ENCODE measurements around the gene C3orf80. TPM values are rescaled to one million over a fixed set of nuclear protein-coding genes. Genes with fewer than 3 reads are reported as not detected.
"Not testable (repeated sequence)": the region's sequence is repeated elsewhere in the genome, so short reads cannot be mapped to it uniquely, and the experiment has no call there.

The C3orf80 gene
- total RNA-seq, result not detected in 2 replicates

- no peak for TF ChIP-seq CTCF (IDR thresholded peaks at IDR 0.05)
- no peaks in the 10 kb centered on the region for H3K9me3 Mint-ChIP-seq
- peaks cover 21% of the 10 kb centered on the region for H3K4me1 Mint-ChIP-seq
- peak within 1 kb of the TSS; percentile 71 for H3K4me3 Mint-ChIP-seq
- H3K27me3 Mint-ChIP-seq, result peaks cover 37% of the 10 kb centered on the region
- H3K27ac Mint-ChIP-seq, result no peak within 1 kb of the TSS
- intact Hi-C loops (cut with micrococcal nuclease), result loop anchor here (1.0 to 5.0 kb wide), 4 partner anchors 173 to 458 kb away; partner anchors contain the start of genes IFT80, IL12A and SMC4
- ATAC-seq (ENCODE audit: low read depth), result peak; percentile 78
- CTCF ChIA-PET, result interaction anchor here (1.0 to 1.1 kb wide), 2 partner anchors 193 to 341 kb away, joined by 3 read pairs; no protein-coding TSS in a partner anchor
- no peaks in the 10 kb centered on the region for H3K36me3 Mint-ChIP-seq (ENCODE audit: low read depth)
- POLR2A ChIA-PET, result no interaction called here
- peak; percentile 41 for DNase-seq
Measured at GRCh38 chr3:160225176-160226025, at the start of gene C3orf80. C3orf80 (plus strand) TSS chr3:160225422; CDS start chr3:160225636, 214 bp downstream.

- no peak overlapping the region for H3K4me3 Mint-ChIP-seq
- TF ChIP-seq CTCF (IDR thresholded peaks at IDR 0.05), result no peak
- ATAC-seq (ENCODE audit: low read depth) (no peak), DNase-seq (no peak)
- CTCF ChIA-PET, result no interaction called here
- no peaks in the 10 kb centered on the region for H3K36me3 Mint-ChIP-seq (ENCODE audit: low read depth)
- POLR2A ChIA-PET, result no interaction called here
- no peak overlapping the region for H3K27ac Mint-ChIP-seq
- H3K9me3 Mint-ChIP-seq, result peaks cover 3% of the 10 kb centered on the region
- intact Hi-C loops (cut with micrococcal nuclease), result no loop called here
- H3K4me1 Mint-ChIP-seq, result no peaks in the 10 kb centered on the region
- peaks cover 8% of the 10 kb centered on the region for H3K27me3 Mint-ChIP-seq
Measured at GRCh38 chr3:160176923-160177322, 48.3 kb upstream of the C3orf80 start.

- ATAC-seq (ENCODE audit: low read depth); intact Hi-C loops (cut with micrococcal nuclease); H3K27me3 Mint-ChIP-seq; POLR2A ChIA-PET; H3K4me3 Mint-ChIP-seq; H3K4me1 Mint-ChIP-seq; H3K9me3 Mint-ChIP-seq; H3K36me3 Mint-ChIP-seq (ENCODE audit: low read depth); H3K27ac Mint-ChIP-seq; DNase-seq; CTCF ChIA-PET: not testable (repeated sequence)
Measured at GRCh38 chr3:160178661-160179060, 46.6 kb upstream of the C3orf80 start.

- peaks cover 11% of the 10 kb centered on the region for H3K27me3 Mint-ChIP-seq
- H3K4me1 Mint-ChIP-seq; H3K36me3 Mint-ChIP-seq (ENCODE audit: low read depth); intact Hi-C loops (cut with micrococcal nuclease); CTCF ChIA-PET; H3K27ac Mint-ChIP-seq; H3K4me3 Mint-ChIP-seq; DNase-seq; ATAC-seq (ENCODE audit: low read depth); POLR2A ChIA-PET; H3K9me3 Mint-ChIP-seq: not testable (repeated sequence)
Measured at GRCh38 chr3:160179403-160179802, 45.8 kb upstream of the C3orf80 start.

- Mint-ChIP-seq H3K36me3 (ENCODE audit: low read depth) (no peaks in the 10 kb centered on the region), H3K4me1 (no peaks in the 10 kb centered on the region), H3K4me3 (no peak overlapping the region), H3K9me3 (peaks cover 3% of the 10 kb centered on the region), H3K27ac (no peak overlapping the region), H3K27me3 (peaks cover 11% of the 10 kb centered on the region)
- intact Hi-C loops (cut with micrococcal nuclease), result no loop called here
- no peak for TF ChIP-seq CTCF (IDR thresholded peaks at IDR 0.05)
- ChIA-PET CTCF (no interaction called here), POLR2A (no interaction called here)
- ATAC-seq (ENCODE audit: low read depth), result no peak
- no peak for DNase-seq
Measured at GRCh38 chr3:160179906-160180305, 45.3 kb upstream of the C3orf80 start.

GRCh38 chr3:160180581-160181216, 44.5 kb upstream of the C3orf80 start:
- ChIA-PET POLR2A (no interaction called here), CTCF (no interaction called here)
- H3K9me3 Mint-ChIP-seq, result peaks cover 3% of the 10 kb centered on the region
- intact Hi-C loops (cut with micrococcal nuclease), result no loop called here
- H3K4me1 Mint-ChIP-seq, result no peaks in the 10 kb centered on the region
- H3K27me3 Mint-ChIP-seq, result peaks cover 11% of the 10 kb centered on the region
- ATAC-seq (ENCODE audit: low read depth) (no peak), DNase-seq (no peak)
- H3K4me3 Mint-ChIP-seq, result no peak overlapping the region
- H3K36me3 Mint-ChIP-seq (ENCODE audit: low read depth), result no peaks in the 10 kb centered on the region
- no peak for TF ChIP-seq CTCF (IDR thresholded peaks at IDR 0.05)
- no peak overlapping the region for H3K27ac Mint-ChIP-seq
